HG03039 (cell line): Measurements from ENCODE around the gene TAB2.

ENCODE experiments used
- ATAC-seq: cut with Tn5 transposase; IDR thresholded peaks from one replicate; pipeline ENCODE4 v1.9.1; 2021; ENCODE audit warnings: mild to moderate bottlenecking, moderate library complexity; ENCODE audit not compliant: unreplicated experiment

TAB2 gene

DNA sequence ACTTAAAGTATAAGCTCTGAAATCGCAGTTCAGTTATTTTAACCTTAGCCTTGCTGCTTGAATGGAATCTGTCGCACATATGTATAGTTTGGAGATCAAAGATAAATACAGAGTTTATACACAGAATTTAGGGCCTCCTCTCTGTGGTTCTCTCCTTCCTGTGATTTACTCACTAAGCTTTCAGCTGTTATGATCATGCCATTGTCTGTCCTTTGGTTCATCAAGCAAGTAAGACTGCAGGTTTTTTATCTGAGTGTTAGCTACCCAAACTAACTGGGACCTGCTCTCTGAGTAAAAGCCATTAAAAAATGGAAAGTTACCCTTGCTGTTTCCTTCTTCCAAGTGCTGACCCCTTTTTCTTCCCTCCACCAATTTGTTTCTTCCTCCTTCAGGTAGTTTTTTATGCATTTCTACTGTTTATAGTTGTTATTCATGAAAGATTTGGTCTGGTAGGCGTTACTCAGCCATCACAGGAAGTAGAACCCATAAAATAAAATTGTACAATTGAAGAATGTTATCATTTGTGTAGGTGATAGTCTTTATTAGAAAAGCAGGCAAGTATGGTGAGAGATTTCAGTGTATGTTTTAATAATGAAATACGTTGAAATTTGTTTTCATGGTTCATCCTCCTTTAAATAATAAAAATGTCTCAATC, 48.9 kb downstream of the TAB2 start:
- no peak for ATAC-seq

- no peak for ATAC-seq
Measured at GRCh38 chr6:149368065-149368464, 50.6 kb downstream of the TAB2 start.

DNA sequence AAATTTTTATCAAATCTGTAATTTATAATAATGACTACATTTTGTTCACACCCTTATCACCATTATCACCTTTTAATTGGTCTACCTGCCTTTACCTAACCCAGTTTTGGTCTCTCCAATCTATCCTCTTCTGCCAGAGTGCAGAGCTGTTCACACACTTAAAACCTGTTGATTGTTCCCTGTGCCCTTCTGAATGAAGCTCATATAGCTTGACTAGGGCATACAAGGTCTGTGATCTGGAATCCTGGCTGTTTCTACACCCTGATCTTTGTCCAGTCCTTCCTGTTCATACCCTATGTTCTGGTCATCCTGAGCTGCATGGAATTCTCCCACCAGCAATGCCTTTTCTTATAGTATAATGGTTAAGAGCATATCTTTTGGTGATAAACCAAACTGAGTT, 53.6 kb downstream of the TAB2 start:
- no peak for ATAC-seq

DNA sequence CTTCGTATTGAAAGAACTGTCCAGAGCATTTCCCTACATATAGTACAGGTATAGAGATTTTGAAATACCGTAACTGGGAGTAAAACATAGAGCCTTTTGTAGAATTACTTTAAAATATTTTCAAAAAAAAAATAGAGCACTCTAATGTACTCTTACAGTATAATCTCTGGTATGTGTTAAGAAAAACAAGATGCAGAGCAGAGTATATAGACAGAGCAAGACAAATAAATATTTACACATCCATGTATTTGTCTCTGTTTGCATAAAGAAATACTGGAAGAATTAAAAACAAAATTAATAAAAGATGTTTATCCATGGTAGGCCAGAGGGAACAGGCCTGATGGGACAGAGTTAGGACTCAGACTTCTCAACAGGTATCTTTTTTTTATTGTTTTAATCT, 54.5 kb downstream of the TAB2 start:
- ATAC-seq = no peak

DNA sequence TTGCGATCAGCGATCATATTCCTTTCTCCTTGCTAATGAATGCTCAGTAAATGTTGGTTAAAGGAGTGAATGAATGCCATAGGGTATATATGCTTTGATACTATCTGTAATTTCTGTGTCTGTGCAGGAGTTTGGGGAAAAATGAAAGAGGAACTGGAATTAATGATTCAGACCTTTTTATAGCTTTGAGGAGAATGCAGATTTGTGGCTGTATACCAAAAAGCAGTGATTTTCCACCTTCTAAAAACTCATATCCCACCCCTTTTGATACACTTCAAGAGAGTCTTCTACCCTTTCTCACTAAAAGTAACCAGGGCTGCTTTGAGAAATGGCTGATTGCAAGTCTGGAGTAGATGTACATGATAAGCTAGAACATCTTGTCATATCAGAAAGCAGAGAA, 56.0 kb downstream of the TAB2 start:
- no peak for ATAC-seq

DNA sequence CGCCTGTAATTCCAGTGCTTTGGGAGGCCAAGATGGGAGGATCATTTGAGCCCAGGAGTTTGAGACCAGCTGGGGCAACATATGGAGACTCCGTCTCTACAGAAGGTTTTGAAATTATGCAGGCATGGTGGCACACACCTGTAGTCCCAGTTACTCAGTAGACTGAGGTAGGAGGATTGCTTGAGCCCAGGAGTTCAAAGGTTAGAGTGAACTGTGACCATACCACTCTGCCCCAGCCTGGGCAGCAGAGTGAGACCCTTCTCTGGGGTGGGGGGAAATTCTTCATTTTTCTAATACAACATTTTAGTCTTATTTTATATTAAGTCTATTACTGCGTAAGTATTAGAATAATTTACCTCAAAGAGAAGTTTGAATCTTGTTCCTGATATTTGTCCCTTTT, 62.5 kb downstream of the TAB2 start:
- ATAC-seq = no peak

DNA sequence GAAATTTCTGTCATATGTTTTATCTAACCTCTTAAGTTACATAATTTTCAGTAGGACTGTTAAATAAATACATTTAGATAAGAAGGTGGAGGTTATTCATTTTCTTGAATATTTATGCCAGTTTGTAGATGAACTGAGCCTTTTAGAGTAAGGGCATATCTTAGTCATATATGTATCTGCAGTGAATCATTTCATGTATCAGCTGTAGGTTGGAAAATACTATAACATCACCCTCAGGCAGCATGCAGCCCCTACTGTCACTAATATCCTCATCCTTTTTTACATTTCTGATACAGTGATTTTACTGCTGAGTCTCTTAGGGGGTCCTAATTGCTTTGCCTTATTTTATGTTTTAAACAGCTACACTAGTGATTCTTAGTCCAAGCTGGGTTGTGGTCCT, 63.0 kb downstream of the TAB2 start:
- ATAC-seq = no peak

- no peak for ATAC-seq
Measured at GRCh38 chr6:149383371-149383770, 65.9 kb downstream of the TAB2 start.

GRCh38 chr6:149384464-149384863, 67.0 kb downstream of the TAB2 start:
- ATAC-seq = no peak

DNA sequence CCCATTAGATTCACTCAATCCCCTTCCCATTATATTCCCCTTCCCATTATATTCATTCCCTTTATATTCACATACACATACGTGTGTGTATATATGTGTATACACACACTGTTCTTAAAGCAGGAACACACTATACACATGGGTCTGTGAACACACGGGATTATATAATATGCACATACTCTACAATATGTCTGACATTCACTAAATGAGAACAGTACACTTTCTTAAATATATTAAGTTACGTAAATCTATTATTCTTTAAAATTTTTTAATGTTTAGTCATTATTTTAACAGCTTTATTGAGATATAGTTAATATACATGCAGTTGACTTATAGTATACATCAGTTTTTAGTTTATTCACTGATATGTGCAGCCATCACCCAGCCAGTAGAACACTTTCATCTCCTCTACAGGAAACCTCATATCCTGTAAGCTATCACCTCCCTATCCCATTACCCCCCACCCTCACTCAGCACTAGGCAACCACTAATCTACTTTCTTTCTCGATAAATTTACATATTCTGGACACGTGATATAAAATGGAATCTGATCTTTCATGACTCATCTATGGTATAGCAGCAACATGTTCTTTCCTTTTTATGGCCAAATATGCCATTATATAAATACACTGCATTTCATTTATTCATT, 68.6 kb downstream of the TAB2 start:
- ATAC-seq = no peak

DNA sequence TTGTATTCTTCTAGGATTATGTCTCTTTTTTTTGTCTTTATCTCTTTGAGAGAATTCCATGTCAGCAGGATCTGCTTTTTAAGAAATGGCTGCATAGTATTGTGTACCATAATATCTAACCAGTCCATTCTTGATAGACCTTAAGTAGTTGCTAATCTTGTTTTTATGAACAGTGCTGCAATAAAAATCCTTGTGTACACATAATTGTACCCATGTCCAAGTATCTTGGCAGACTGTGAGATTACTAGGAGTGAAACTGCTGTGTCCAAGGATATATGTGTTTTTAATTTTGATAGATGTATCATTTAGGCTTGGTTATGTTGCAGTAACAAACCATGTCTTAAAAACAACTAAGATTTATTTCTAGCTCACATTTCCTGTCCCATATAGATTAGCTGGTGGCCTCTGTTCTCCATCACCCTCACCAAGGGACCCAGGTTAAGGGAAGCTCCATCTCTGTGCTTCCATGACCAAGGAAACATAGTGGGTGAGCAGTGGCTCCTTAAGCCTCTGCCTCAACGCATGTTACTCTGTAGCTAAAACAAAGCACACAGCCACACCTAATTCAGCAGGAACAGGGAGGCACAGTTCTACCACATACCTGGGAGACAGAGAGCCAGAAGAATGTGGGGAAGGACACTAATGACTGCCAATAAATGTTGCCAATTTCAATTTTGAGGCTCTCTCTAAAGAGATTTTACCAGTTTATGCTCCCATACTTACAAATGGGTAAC, 70.4 kb downstream of the TAB2 start:
- no peak for ATAC-seq

DNA sequence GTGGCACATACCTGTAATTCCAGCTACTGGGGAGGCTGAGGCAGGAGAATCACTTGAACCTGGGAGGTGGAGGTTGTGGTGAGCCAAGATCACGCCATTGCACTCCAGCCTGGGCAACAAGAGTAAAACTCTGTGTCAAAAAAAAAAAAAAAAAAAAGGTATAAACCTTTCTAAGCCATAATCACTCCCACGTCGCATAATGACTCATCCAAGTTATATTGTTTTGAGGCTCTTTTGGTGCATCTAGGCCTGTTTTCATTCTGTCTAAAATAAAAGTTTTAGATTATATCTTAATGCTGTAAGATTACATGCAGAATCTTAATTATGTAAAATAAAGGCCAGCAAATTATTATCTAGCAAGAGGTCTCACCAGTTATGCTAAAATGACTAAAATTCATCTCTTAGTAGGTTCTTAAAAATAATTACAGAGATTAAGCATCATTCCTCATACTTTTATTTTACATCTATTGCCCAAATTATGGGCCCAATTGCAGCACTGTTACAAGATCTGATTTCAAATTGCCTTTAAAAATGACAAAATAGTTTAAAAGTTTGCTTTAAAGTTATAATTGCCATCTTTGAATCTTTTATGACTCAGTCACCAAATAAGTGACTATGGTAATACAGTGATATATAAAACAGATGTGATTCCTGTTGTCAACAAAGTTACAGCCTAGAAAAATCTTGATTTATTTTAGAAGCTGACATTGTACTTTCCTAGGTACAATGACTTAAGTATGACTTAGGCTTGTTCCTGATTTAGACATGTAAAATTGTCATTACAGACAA, 72.2 kb downstream of the TAB2 start:
- no peak for ATAC-seq

DNA sequence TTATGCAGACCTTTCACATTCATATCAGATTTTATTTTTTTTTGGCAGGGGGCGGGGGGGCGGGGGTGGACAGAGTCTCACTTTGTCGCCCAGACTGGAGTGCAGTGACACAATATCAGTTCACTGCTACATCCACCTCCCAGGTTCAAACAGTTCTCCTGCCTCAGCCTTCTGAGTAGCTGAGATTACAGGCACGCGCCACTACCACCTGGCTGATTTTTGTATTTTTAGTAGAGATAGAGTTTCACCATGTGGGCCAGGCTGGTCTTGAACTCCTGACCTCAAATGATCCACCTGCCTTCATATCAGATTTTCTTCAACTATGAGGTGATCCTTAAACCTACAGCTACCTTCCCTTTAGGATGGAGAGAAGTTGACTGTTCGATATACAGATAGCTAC, 74.6 kb downstream of the TAB2 start:
- ATAC-seq = no peak

- ATAC-seq = no peak
Measured at GRCh38 chr6:149392535-149392934, 75.0 kb downstream of the TAB2 start.

DNA sequence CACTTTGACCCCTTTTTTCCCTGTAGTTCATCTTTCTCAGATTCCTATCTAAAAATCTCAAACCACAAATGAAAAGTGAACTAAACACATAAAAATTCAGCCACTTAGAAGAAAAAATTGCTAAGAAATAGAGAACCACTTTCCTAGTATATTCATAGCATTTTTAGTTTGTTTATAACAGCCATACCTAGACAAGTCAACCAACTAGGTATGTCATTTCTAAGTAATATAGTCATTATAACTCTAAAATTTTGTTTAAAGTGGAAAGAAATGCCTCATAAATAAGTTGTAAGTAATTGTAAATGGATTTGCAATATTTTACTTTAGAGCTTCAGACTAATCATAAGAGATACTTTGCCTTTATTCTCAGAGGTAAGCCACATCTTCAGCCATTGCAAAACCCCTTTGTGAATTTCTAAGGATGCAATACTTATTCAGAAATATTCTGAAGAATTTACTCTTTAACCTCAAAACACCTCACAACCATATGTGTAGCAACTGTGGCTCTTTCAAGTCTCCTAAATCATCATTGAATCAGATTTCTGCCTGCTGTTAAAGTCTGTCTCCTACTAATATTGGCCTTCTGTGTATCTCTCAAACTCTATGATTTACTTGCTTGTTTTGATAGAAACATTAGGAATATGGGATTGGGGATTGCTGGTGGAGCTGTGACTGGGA, 75.6 kb downstream of the TAB2 start:
- ATAC-seq = no peak

- ATAC-seq = no peak
Measured at GRCh38 chr6:149395185-149395584, 77.7 kb downstream of the TAB2 start.

DNA sequence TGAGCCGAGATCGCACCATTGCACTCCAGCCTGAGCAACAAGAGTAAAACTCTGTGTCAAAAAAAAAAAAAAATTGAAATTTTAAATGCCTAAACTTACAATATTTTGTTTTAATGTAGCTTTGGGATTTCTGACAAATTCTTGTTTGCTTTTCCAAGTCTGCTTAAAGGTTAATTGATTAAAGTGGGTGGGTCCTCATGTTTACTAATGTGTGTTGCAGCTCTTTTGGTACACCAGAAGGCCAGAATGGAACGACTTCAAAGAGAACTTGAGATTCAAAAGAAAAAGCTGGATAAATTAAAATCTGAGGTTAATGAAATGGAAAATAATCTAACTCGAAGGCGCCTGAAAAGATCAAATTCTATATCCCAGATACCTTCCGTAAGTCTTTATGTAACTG, 79.9 kb downstream of the TAB2 start:
- no peak for ATAC-seq

- ATAC-seq = no peak
Measured at GRCh38 chr6:149400050-149400449, 82.5 kb downstream of the TAB2 start, which contains the start of gene SUMO4. SUMO4 (plus strand) TSS chr6:149400262; CDS start chr6:149400392, 130 bp downstream.

GRCh38 chr6:149403534-149403933, 86.0 kb downstream of the TAB2 start:
- no peak for ATAC-seq

- ATAC-seq = no peak
Measured at GRCh38 chr6:149405823-149406765, 88.6 kb downstream of the TAB2 start.
